Heart right ventricle (tissue), 16 donors: ENCODE results near the gene STIM2. TPM values are rescaled to one million over a fixed set of nuclear protein-coding genes. Genes with fewer than 3 reads are reported as not detected.

Experiments used
- ATAC-seq, 8 donors: fragments of 200-7000 bp; cut with Tn5 transposase; one replicate each; pipeline ENCODE4 v1.9.1; 2020; ENCODE audit warnings: mild to moderate bottlenecking in 8 of 8, moderate library complexity in 8 of 8, moderate number of reproducible peaks in 1 of 8
- DNase-seq, 2 donors: peaks; one replicate each; pipeline ENCODE4 v3.0.0-alpha.2; 2020
- H3K27ac ChIP-seq, 10 donors: fragments of 200-600 bp; sonication (generic) in 2 of 10; one replicate each; pipeline versions ENCODE4 v1.5.0 to v1.8.0; 2020 to 2022; ENCODE audit warnings: mild to moderate bottlenecking in 3 of 10
- H3K27me3 ChIP-seq, 7 donors: fragments of 200-600 bp; one replicate each; pipeline ENCODE4 v1.8.0; 2021 to 2022; ENCODE audit warnings: mild to moderate bottlenecking in 2 of 7
- H3K36me3 ChIP-seq, 9 donors: fragments of 200-600 bp; sonication (generic) in 1 of 9; one replicate each; pipeline versions ENCODE4 v1.5.0 to v1.8.0; 2020 to 2022; ENCODE audit warnings: mild to moderate bottlenecking in 2 of 9
- H3K4me1 ChIP-seq, 9 donors: fragments of 200-600 bp; sonication (generic) in 1 of 9; one replicate each; pipeline versions ENCODE4 v1.5.0 to v1.8.0; 2020 to 2022; ENCODE audit warnings: mild to moderate bottlenecking in 4 of 9
- H3K4me3 ChIP-seq, 10 donors: fragments of 200-600 bp; sonication (generic) in 2 of 10; one replicate each; pipeline versions ENCODE4 v1.5.0 to v1.8.0; 2020 to 2022; ENCODE audit warnings: mild to moderate bottlenecking in 7 of 10, moderate library complexity in 2 of 10
- H3K9me3 ChIP-seq, 11 donors: fragments of 200-600 bp in 10 of 11; sonication (generic) in 2 of 11; one replicate each; pipeline versions ENCODE4 v1.5.0 to v1.8.0; 2013 to 2022; ENCODE audit warnings: mild to moderate bottlenecking in 2 of 11, control low read depth in 1 of 11, moderate library complexity in 1 of 11
- CTCF ChIP-seq, 9 donors: fragments of 200-600 bp; sonication (generic) in 2 of 9; IDR thresholded peaks; one replicate each; pipeline versions ENCODE4 v1.5.0 to v1.8.0; 2021 to 2022; ENCODE audit warnings: antibody characterized with exemption in 9 of 9, mild to moderate bottlenecking in 5 of 9, moderate library complexity in 1 of 9
- WGBS, 2 donors: extraction: QIAGEN DNeasy Blood & Tissue Kit; methylation state at CpG; one replicate each; pipeline ENCODE4 v1.1.7; 2013; ENCODE audit warnings: inconsistent platforms in 1 of 2; 5-methylcytosine and 5-hydroxymethylcytosine counted together
- intact Hi-C, 10 donors: fragments of 100-400 bp; cut with DNase I; formaldehyde crosslinking; loops; one replicate each; pipeline versions ENCODE4 v1.11.1 to v1.14.2; 2022
- polyA plus RNA-seq, 2 donors: library from polyadenylated mRNA; stranded (reverse); fragments of 200-250 nt; gene quantifications; one replicate each; pipeline ENCODE4 v1.2.3, GENCODE V29; 2013
- total RNA-seq, 10 donors: library from RNA; stranded (reverse); fragmentation: NEBNext Ultra II Directional in 3 of 10; extraction: Animal tissue kit (Norgen Biotek cat#: 25700) in 3 of 10; gene quantifications; one replicate each; pipeline versions ENCODE4 v1.2.1 to v1.2.4, GENCODE V29; 2021 to 2023
- donor health status: Arrhythmogenic right ventricular cardiomyopathy.
- donor health status: ischemic (EF 13 %, LVEDD 7.1; RV severe dilation, severe dysfunction).
- donor health status: healthy with polysubstance abuse.
- donor health status: DM: no; HTN: yes; CAD: no.
- donor health status: DM: no; HTN: no; CAD: no.
- donor health status: ischemic (EF 25% LVEDD 6.9; RV normal size, moderate dysfunction).
- donor health status: ischemic (EF 25% LVEDD 5.7; RV mildly dilated, moderate dysfunction).
- donor health status: healthy.
- donor health status: DM: yes; HTN: yes; CAD: no.
- donor health status: Ischemic cardiomyopathy.
- donor health status: ischemic (EF 35%, LVEDD 5.7; RV mildly dilated, moderate dysfunction).
- donor health status: nonischemic (EF 11% LVEDD 7.7; RV severe dilation, severe dysfunction).
- donor health status: DM: yes; HTN: yes; CAD: no.
- donor health status: PGD.
- donor health status: ischemic (EF 29% LVEDD 5.4; RV normal size, mild dysfunction).
- donor health status: nonischemic (EF 23%, LVEDD 6.1; RV moderate dilation, normal function).

STIM2 gene
- total and polyA plus RNA-seq, 12 donors: 5.2 to 13.5 (median 9.6) TPM

GRCh38 chr4:26896636-26897035 is 36.0 kb downstream of the STIM2 start:
- Histone ChIP-seq H3K27ac (no peak overlapping the region), H3K9me3 (no peaks in the 10 kb centered on the region), H3K4me1 (peaks cover 0 to 30% (median 16%) of the 10 kb centered on the region in 9 donors), H3K36me3 (no peaks in the 10 kb centered on the region), H3K4me3 (no peak overlapping the region), H3K27me3 (no peaks in the 10 kb centered on the region)
- intact Hi-C loops: no loop called here
- DNase-seq (no peak), ATAC-seq (no peak)
- whole genome bisulfite sequencing, 2 donors: 73 to 87% methylated on average over 2 of the region's 2 CpGs
- TF ChIP-seq CTCF (IDR thresholded peaks at IDR 0.05): no peak

DNA sequence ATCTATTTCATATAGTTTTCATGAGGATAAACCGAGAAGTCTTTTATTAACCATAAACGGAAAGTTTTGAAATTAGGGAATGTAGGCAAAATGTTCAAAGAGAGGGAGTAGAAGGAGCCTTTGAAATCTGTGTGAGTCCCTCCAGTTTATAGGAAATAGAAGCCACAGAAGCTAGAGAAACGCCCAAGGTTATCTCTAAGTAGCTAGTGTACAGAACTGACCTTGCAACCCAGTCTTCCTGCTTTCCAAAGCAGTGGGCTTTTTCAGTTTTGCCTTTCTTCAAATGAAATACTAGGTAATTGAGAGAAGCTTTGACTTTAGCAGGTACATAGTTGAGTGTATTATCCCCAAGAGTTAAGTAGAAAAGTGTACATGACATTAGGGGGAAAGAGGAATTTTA is 39.4 kb downstream of the STIM2 start:
- Histone ChIP-seq H3K4me3 (no peak overlapping the region), H3K27me3 (no peaks in the 10 kb centered on the region), H3K27ac (peak overlapping the region in 3 of 10 donors; percentile 4 to 61 (median 34)), H3K9me3 (no peaks in the 10 kb centered on the region), H3K4me1 (peaks cover 0 to 45% (median 22%) of the 10 kb centered on the region in 9 donors), H3K36me3 (no peaks in the 10 kb centered on the region)
- intact Hi-C loops: loop anchor here in 2 of 10 donors (5.0 kb wide), 2 partner anchors 33 to 38 kb away; partner anchors contain the start of gene STIM2 (in 1 of the 2)
- DNase-seq (no peak), ATAC-seq (peak in 5 of 8 donors; percentile 25 to 62 (median 59))
- 33 to 50% methylated on average over 3 of the region's 3 CpGs for WGBS, 2 donors
- no peak for TF ChIP-seq CTCF (IDR thresholded peaks at IDR 0.05)

DNA sequence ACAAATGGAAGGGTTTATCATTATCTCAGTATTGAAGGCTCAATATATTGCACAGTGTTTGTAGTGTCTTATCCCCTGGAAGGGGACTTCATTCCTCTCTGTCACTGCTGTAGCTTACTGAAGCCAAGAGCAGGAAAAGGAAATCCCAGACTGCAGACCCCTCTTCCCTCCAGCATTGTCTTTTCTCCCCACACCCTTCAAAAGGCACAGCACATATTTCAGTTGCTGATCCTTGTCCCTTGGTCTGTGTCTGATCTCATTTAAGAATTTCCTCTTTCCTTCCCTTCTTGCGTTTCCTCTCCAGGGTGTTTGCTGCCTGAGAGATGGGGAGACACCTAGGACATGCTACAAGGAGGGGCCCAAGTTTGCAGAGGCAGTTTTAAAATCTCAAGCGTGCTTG is 40.1 kb downstream of the STIM2 start:
- peak in 1 of 8 donors; percentile 31 for ATAC-seq
- H3K36me3 ChIP-seq: no peaks in the 10 kb centered on the region
- intact Hi-C loops: loop anchor here in 2 of 10 donors (5.0 kb wide), 2 partner anchors 33 to 38 kb away; partner anchors contain the start of gene STIM2 (in 1 of the 2)
- no peaks in the 10 kb centered on the region for H3K27me3 ChIP-seq
- no peak for DNase-seq
- WGBS, 2 donors: 59 to 83% methylated on average over 2 of the region's 2 CpGs
- H3K27ac ChIP-seq: peak overlapping the region in 3 of 10 donors; percentile 13 to 61 (median 18)
- H3K9me3 ChIP-seq: no peaks in the 10 kb centered on the region
- peaks cover 0 to 48% (median 22%) of the 10 kb centered on the region in 9 donors for H3K4me1 ChIP-seq
- no peak overlapping the region for H3K4me3 ChIP-seq
- TF ChIP-seq CTCF (IDR thresholded peaks at IDR 0.05): no peak

DNA sequence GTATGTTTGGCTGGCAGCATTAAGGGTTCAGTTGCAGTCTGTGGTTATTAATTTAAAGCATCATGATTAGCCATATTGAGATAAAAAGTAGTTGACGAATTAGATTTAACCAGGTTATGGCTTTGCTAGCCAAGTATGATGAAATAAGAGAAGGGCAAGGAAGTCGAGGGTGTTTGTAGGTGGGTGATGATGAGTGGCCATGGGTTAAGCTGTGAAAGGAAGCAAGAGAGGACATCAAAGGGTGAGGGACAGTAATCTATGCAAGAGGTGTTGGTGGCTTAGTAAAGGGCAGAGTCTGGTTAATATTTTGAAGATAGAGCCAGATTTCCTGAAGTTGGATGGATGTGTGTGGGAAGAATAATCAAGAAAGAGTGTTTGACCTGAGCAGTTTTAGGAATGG is 44.5 kb downstream of the STIM2 start:
- no peak for ATAC-seq
- Histone ChIP-seq H3K9me3 (no peaks in the 10 kb centered on the region), H3K36me3 (no peaks in the 10 kb centered on the region), H3K27ac (no peak overlapping the region), H3K4me3 (no peak overlapping the region), H3K27me3 (no peaks in the 10 kb centered on the region), H3K4me1 (peaks cover 0 to 54% (median 25%) of the 10 kb centered on the region in 9 donors)
- intact Hi-C loops: no loop called here
- 79 to 83% methylated on average over 2 of the region's 2 CpGs for WGBS, 2 donors
- DNase-seq: no peak
- TF ChIP-seq CTCF (IDR thresholded peaks at IDR 0.05): no peak
